IMR-90 (cell line): Measurements from ENCODE around the gene B4GALNT2.

Experiments used
- BHLHE40 ChIP-seq: fragments of 150-350 bp; IDR thresholded peaks from 2 replicates; pipeline ENCODE4 v1.6.1; 2016; ENCODE audit warnings: mild to moderate bottlenecking, low read depth, low read length
- CEBPB ChIP-seq: IDR thresholded peaks from 2 replicates; pipeline ENCODE4 v1.6.1; 2012; ENCODE audit warnings: low read depth, low read length, improper control_type of control experiment
- CHD1 ChIP-seq: IDR thresholded peaks from 2 replicates; pipeline ENCODE4 v1.6.1; 2012; ENCODE audit warnings: low read depth, low read length, improper control_type of control experiment
- CTCF ChIP-seq: conservative IDR thresholded peaks from 2 replicates; pipeline ENCODE4 v1.5.1; 2012; ENCODE audit warnings: mild to moderate bottlenecking, low read depth, low read length, improper control_type of control experiment
- FOS ChIP-seq: fragments of 150-350 bp; IDR thresholded peaks from 2 replicates; pipeline ENCODE4 v1.6.1; 2016; ENCODE audit warnings: low read depth, low read length
- MAFK ChIP-seq: IDR thresholded peaks from 2 replicates; pipeline ENCODE4 v1.6.1; 2012; ENCODE audit warnings: low read depth, low read length, improper control_type of control experiment
- MAZ ChIP-seq: IDR thresholded peaks from 2 replicates; pipeline ENCODE4 v1.6.1; 2012; ENCODE audit warnings: low read depth, mild to moderate bottlenecking, low read length, improper control_type of control experiment, moderate library complexity, borderline replicate concordance
- MXI1 ChIP-seq: IDR thresholded peaks from 2 replicates; pipeline ENCODE4 v1.6.1; 2012; ENCODE audit warnings: low read depth, mild to moderate bottlenecking, low read length, moderate library complexity, borderline replicate concordance
- NFE2L2 ChIP-seq: fragments of 150-350 bp; IDR thresholded peaks from 2 replicates; pipeline ENCODE4 v1.6.1; 2016; ENCODE audit warnings: low read depth, mild to moderate bottlenecking, low read length
- POLR2A ChIP-seq: IDR thresholded peaks from 2 replicates; pipeline ENCODE4 v1.6.1; 2012; ENCODE audit warnings: mild to moderate bottlenecking, low read depth, low read length
- RAD21 ChIP-seq: IDR thresholded peaks from 2 replicates; pipeline ENCODE4 v1.6.1; 2012; ENCODE audit warnings: low read length, improper control_type of control experiment
- RFX5 ChIP-seq: IDR thresholded peaks from 2 replicates; pipeline ENCODE4 v1.8.0; 2012; ENCODE audit warnings: low read depth, mild to moderate bottlenecking, low read length, moderate library complexity
- SMC3 ChIP-seq: fragments of 150-350 bp; IDR thresholded peaks from 2 replicates; pipeline ENCODE4 v1.6.1; 2016; ENCODE audit warnings: low read depth, mild to moderate bottlenecking, antibody characterized with exemption, low read length, moderate library complexity
- USF2 ChIP-seq: fragments of 150-350 bp; IDR thresholded peaks from 2 replicates; pipeline ENCODE4 v1.6.1; 2017; ENCODE audit warnings: mild to moderate bottlenecking, antibody characterized with exemption, low read length, low read depth

- TF ChIP-seq CTCF, result no peak
- TF ChIP-seq POLR2A, result no peak
- no peak for TF ChIP-seq BHLHE40
- no peak for TF ChIP-seq MAFK
- no peak for TF ChIP-seq CEBPB
- TF ChIP-seq SMC3, result no peak
- TF ChIP-seq RAD21, result no peak
- TF ChIP-seq RFX5, result no peak
- TF ChIP-seq USF2, result no peak
- TF ChIP-seq MAZ, result no peak
- TF ChIP-seq NFE2L2, result no peak
- TF ChIP-seq CHD1, result no peak
- no peak for TF ChIP-seq FOS
- no peak for TF ChIP-seq MXI1
Measured at GRCh38 chr17:49090878-49091594, 41.5 kb upstream of the B4GALNT2 start.
